A673 (cell line): ENCODE measurements around the gene RER1. TPM values are rescaled to one million over a fixed set of nuclear protein-coding genes. Genes with fewer than 3 reads are reported as not detected.
"Not testable (repeated sequence)": the region's sequence is repeated elsewhere in the genome, so short reads cannot be mapped to it uniquely, and the experiment has no call there.

Experiments
- BruUV-seq: library from RNA; stranded (reverse); fragments of 400-500 nt; replicated peaks from 2 replicates; lab custom pipeline; 2021; lab: Mats Ljungman, UMichigan
- CTCF ChIA-PET: fragments of 300-600 bp; sonication (Branson Sonifier 250); formaldehyde crosslinking; loops from one replicate; lab custom pipeline; 2022; ENCODE audit warnings: antibody characterized with exemption; lab: Charles Lee
- POLR2A ChIA-PET: fragments of 300-600 bp; sonication (Branson Sonifier 250); formaldehyde crosslinking; loops from one replicate; lab custom pipeline; 2022; ENCODE audit warnings: antibody characterized with exemption; ENCODE audit not compliant: low non-redundant PET; lab: Charles Lee
- DNase-seq: peaks from one replicate; pipeline ENCODE4 v3.0.0-alpha.2; 2015; ENCODE audit warnings: low spot score
- H3K27ac ChIP-seq: fragments of 200-600 bp; sonication (generic); 2 replicates; pipeline ENCODE4 v1.5.1; 2016; ENCODE audit warnings: mixed run types, low read depth, mild to moderate bottlenecking, mixed read lengths, antibody characterized with exemption, low read length; ENCODE audit not compliant: poor library complexity, severe bottlenecking
- H3K27me3 ChIP-seq: fragments of 200-600 bp; sonication (generic); replicated peaks from 2 replicates; pipeline ENCODE4 v1.6.1; 2017; ENCODE audit warnings: mixed run types, low read depth, mild to moderate bottlenecking, mixed read lengths, antibody characterized with exemption, low read length; ENCODE audit not compliant: insufficient read depth, poor library complexity
- H3K36me3 ChIP-seq: fragments of 200-600 bp; sonication (generic); 2 replicates; pipeline ENCODE4 v1.6.1; 2016; ENCODE audit warnings: mixed run types, mild to moderate bottlenecking, mixed read lengths, antibody characterized with exemption, low read length; ENCODE audit not compliant: insufficient read depth, poor library complexity, severe bottlenecking
- H3K4me1 ChIP-seq: fragments of 200-600 bp; sonication (generic); 2 replicates; pipeline ENCODE4 v1.6.1; 2017; ENCODE audit warnings: mixed run types, mild to moderate bottlenecking, mixed read lengths, antibody characterized with exemption, low read length; ENCODE audit not compliant: insufficient read depth, poor library complexity, severe bottlenecking
- H3K4me3 ChIP-seq: fragments of 200-600 bp; sonication (generic); 2 replicates; pipeline ENCODE4 v1.5.1; 2016; ENCODE audit warnings: low read depth, mixed run types, mild to moderate bottlenecking, mixed read lengths, low read length; ENCODE audit not compliant: poor library complexity, severe bottlenecking
- H3K9me3 ChIP-seq: fragments of 200-600 bp; sonication (generic); 2 replicates; pipeline ENCODE4 v1.6.1; 2016; ENCODE audit warnings: mixed run types, low read depth, mild to moderate bottlenecking, mixed read lengths, antibody characterized with exemption, low read length; ENCODE audit not compliant: poor library complexity, severe bottlenecking
- CTCF ChIP-seq: fragments of 300-800, 200-600 bp; sonication (generic); conservative IDR thresholded peaks from 2 replicates; pipeline ENCODE4 v1.5.1; 2017; ENCODE audit warnings: low read depth, mild to moderate bottlenecking, antibody characterized with exemption, low read length, moderate library complexity, mixed read lengths
- EZH2 ChIP-seq: fragments of 200-600 bp; sonication (generic); IDR thresholded peaks from 2 replicates; pipeline ENCODE4 v1.6.1; 2017; ENCODE audit warnings: borderline replicate concordance, low read depth, mild to moderate bottlenecking, mixed read lengths, antibody characterized with exemption, low read length; ENCODE audit not compliant: poor library complexity, severe bottlenecking
- intact Hi-C: fragments of 100-400 bp; cut with micrococcal nuclease; formaldehyde crosslinking; loops from one replicate; pipeline ENCODE4 v1.10.0; 2022; ENCODE audit not compliant: unreplicated experiment
- total RNA-seq: library from RNA; stranded (reverse); gene quantifications from 2 replicates; pipeline ENCODE4 v1.2.3, GENCODE V29; 2021

The RER1 gene
- total RNA-seq, 1 experiment from 2014 or later: 154 TPM

- no peak overlapping the region for H3K27ac ChIP-seq
- no peak for TF ChIP-seq CTCF
- no peak for TF ChIP-seq EZH2
- intact Hi-C loops: no loop called here
- peaks cover 48% of the 10 kb centered on the region for H3K27me3 ChIP-seq
- BruUV-seq: no TSS peak
- H3K4me1 ChIP-seq: peaks cover 4% of the 10 kb centered on the region
- ChIA-PET POLR2A (no interaction called here), CTCF (no interaction called here)
- no peak for DNase-seq
- no peaks in the 10 kb centered on the region for H3K36me3 ChIP-seq
- no peaks in the 10 kb centered on the region for H3K9me3 ChIP-seq
- no peak overlapping the region for H3K4me3 ChIP-seq
Measured at GRCh38 chr1:2438641-2439040, 47.0 kb downstream of the RER1 start.

- TF ChIP-seq EZH2 (no peak), CTCF (no peak)
- DNase-seq: no peak
- H3K36me3 ChIP-seq: no peaks in the 10 kb centered on the region
- intact Hi-C loops: no loop called here
- H3K27me3 ChIP-seq: peaks cover 48% of the 10 kb centered on the region
- ChIA-PET CTCF (no interaction called here), POLR2A (no interaction called here)
- H3K4me1 ChIP-seq: peaks cover 4% of the 10 kb centered on the region
- H3K9me3 ChIP-seq: no peaks in the 10 kb centered on the region
- BruUV-seq: no TSS peak
- H3K27ac ChIP-seq: no peak overlapping the region
- H3K4me3 ChIP-seq: no peak overlapping the region
Measured at GRCh38 chr1:2439369-2439768, 47.7 kb downstream of the RER1 start.

GRCh38 chr1:2440346-2440745 lies 48.7 kb downstream of the RER1 start:
- intact Hi-C loops, H3K4me1 ChIP-seq, H3K4me3 ChIP-seq, H3K36me3 ChIP-seq, BruUV-seq, H3K27ac ChIP-seq, CTCF ChIA-PET, H3K9me3 ChIP-seq, DNase-seq, POLR2A ChIA-PET: not testable (repeated sequence)
- peaks cover 48% of the 10 kb centered on the region for H3K27me3 ChIP-seq

GRCh38 chr1:2441746-2442145 lies 50.1 kb downstream of the RER1 start:
- no peaks in the 10 kb centered on the region for H3K36me3 ChIP-seq
- H3K27me3 ChIP-seq: peaks cover 56% of the 10 kb centered on the region
- TF ChIP-seq CTCF: no peak
- no peak for TF ChIP-seq EZH2
- DNase-seq: no peak
- ChIA-PET CTCF (no interaction called here), POLR2A (no interaction called here)
- H3K4me3 ChIP-seq: no peak overlapping the region
- H3K27ac ChIP-seq: no peak overlapping the region
- peaks cover 11% of the 10 kb centered on the region for H3K4me1 ChIP-seq
- intact Hi-C loops: no loop called here
- no peaks in the 10 kb centered on the region for H3K9me3 ChIP-seq
- no TSS peak for BruUV-seq
